H1 (cell line): ENCODE measurements around the gene PROK1. TPM values are rescaled to one million over a fixed set of nuclear protein-coding genes. Genes with fewer than 3 reads are reported as not detected.

ENCODE experiments used
- CBX5 ChIP-seq: fragments of 300-800, 300-1000 bp; sonication (generic); IDR thresholded peaks from 2 replicates; pipeline ENCODE4 v1.7.1; 2016; ENCODE audit warnings: antibody characterized with exemption, low read length, low read depth
- CHD7 ChIP-seq: fragments of 300-600 bp; sonication (generic); IDR thresholded peaks from 2 replicates; pipeline ENCODE4 v1.7.1; 2012; ENCODE audit warnings: low read length, moderate library complexity, mild to moderate bottlenecking, inconsistent platforms; ENCODE audit not compliant: insufficient replicate concordance
- CTCF ChIP-seq, 3 experiments: IDR thresholded peaks; 1 replicate in 2 of 3; 2 replicates in 1 of 3; pipeline versions ENCODE4 v1.5.1 to v1.6.1; 2011; ENCODE audit warnings: low read length in 3 of 3, mild to moderate bottlenecking in 3 of 3, inconsistent platforms in 2 of 3, low read depth in 1 of 3, moderate library complexity in 1 of 3; ENCODE audit not compliant: insufficient read depth in 1 of 3; ENCODE audit errors: control extremely low read depth in 1 of 3
- PHF8 ChIP-seq: fragments of 200-600 bp; sonication (generic); conservative IDR thresholded peaks from 2 replicates; pipeline ENCODE4 v1.7.1; 2012; ENCODE audit warnings: low read depth, mild to moderate bottlenecking, inconsistent platforms, low read length, moderate library complexity
- RAD21 ChIP-seq, 2 experiments: IDR thresholded peaks in 1 of 2; conservative IDR thresholded peaks in 1 of 2; 2 replicates each; pipeline ENCODE4 v1.6.1; 2011; ENCODE audit warnings: low read depth in 2 of 2, low read length in 2 of 2, improper control_type of control experiment in 1 of 2, inconsistent platforms in 1 of 2, mild to moderate bottlenecking in 1 of 2, moderate library complexity in 1 of 2
- RNF2 ChIP-seq: fragments of 200-900, 300-1000 bp; sonication (generic); IDR thresholded peaks from 2 replicates; pipeline ENCODE4 v1.7.1; 2016; ENCODE audit warnings: borderline replicate concordance, low read depth, mild to moderate bottlenecking, antibody characterized with exemption, low read length; ENCODE audit not compliant: poor library complexity, severe bottlenecking; ENCODE audit errors: missing control alignments
- polyA plus RNA-seq, 7 experiments: library from polyadenylated mRNA; depleted of rRNA in 3 of 7; stranded (reverse) in 5 of 7; unstranded in 2 of 7; fragments of >200 nt in 5 of 7; fragments of 200-250 nt in 2 of 7; gene quantifications; 1 replicate in 5 of 7; 2 replicates in 1 of 7; 4 replicates in 1 of 7; pipeline versions ENCODE4 v1.2.1 to v1.2.3, GENCODE V29; 2011 to 2013; ENCODE audit warnings: missing spikeins in 2 of 7, mixed read lengths in 2 of 7
- total RNA-seq: library from RNA; stranded (reverse); fragmentation: NEBNext Ultra II Directional; extraction: Animal tissue kit (Norgen Biotek cat#: 25700); gene quantifications from 2 replicates; pipeline ENCODE4 v1.2.1, GENCODE V29; 2021

Gene PROK1
- total and polyA plus RNA-seq, 2 of the 8 experiments (the other 6 are each of a cell fraction or from before 2014, with no cell fraction given) = 0.12 TPM; not detected in 1

GRCh38 chr1:110490791-110491451 is 40.0 kb downstream of the PROK1 start (continued):
- TF ChIP-seq CHD7 (no peak), CTCF (IDR thresholded peaks at IDR 0.05; ENCODE audit: control extremely low read depth in 1 of 3, insufficient read depth in 1 of 3, low read depth in 1 of 3, low read length in 3 of 3) (no peak), RAD21 (IDR thresholded peaks at IDR 0.05 in 1 of 2, conservative IDR thresholded peaks at IDR 0.05 in 1 of 2; ENCODE audit: low read depth in 2 of 2, low read length in 2 of 2) (no peak), PHF8 (no peak), RNF2 (no peak), CBX5 (no peak)
